MM.1S (cell line): ENCODE measurements around the gene TLE1.

Source experiments
- DNase-seq: peaks from one replicate; pipeline ENCODE4 v3.0.0-alpha.2; 2015
- H2AFZ ChIP-seq: fragments of 300-600 bp; sonication (generic); 2 replicates; pipeline ENCODE4 v1.6.0; 2016; ENCODE audit warnings: antibody characterized with exemption, low read length
- H3F3A ChIP-seq: fragments of 300-600 bp; sonication (generic); 2 replicates; pipeline ENCODE4 v1.6.1; 2016; ENCODE audit warnings: mild to moderate bottlenecking, antibody characterized with exemption, low read length, moderate library complexity, mixed read lengths; ENCODE audit not compliant: insufficient read depth
- H3K27ac ChIP-seq: fragments of 300-600 bp; sonication (generic); 2 replicates; pipeline ENCODE4 v1.5.1; 2016; ENCODE audit warnings: mild to moderate bottlenecking, low read length
- H3K27me3 ChIP-seq: fragments of 300-600 bp; sonication (generic); replicated peaks from 2 replicates; pipeline ENCODE4 v1.6.0; 2016; ENCODE audit warnings: low read length; ENCODE audit not compliant: insufficient read depth
- H3K36me3 ChIP-seq: fragments of 300-600 bp; sonication (generic); replicated peaks from 2 replicates; pipeline ENCODE4 v1.6.1; 2016; ENCODE audit warnings: mild to moderate bottlenecking, low read length, mixed read lengths; ENCODE audit not compliant: insufficient read depth
- H3K4me1 ChIP-seq: fragments of 300-600 bp; sonication (generic); 2 replicates; pipeline ENCODE4 v1.6.1; 2016; ENCODE audit warnings: low read length, mixed read lengths
- H3K4me2 ChIP-seq: fragments of 300-600 bp; sonication (generic); 2 replicates; pipeline ENCODE4 v1.6.0; 2016; ENCODE audit warnings: low read depth, low read length
- H3K4me3 ChIP-seq: fragments of 300-600 bp; sonication (generic); 2 replicates; pipeline ENCODE4 v1.5.1; 2016; ENCODE audit warnings: low read length, mixed read lengths
- H3K79me2 ChIP-seq: fragments of 300-600 bp; sonication (generic); 2 replicates; pipeline ENCODE4 v1.6.1; 2016; ENCODE audit warnings: mixed run types, low read length, mixed read lengths
- H3K9ac ChIP-seq: fragments of 300-600 bp; sonication (generic); 2 replicates; pipeline ENCODE4 v1.6.1; 2016; ENCODE audit warnings: low read length, mixed read lengths
- H3K9me2 ChIP-seq: fragments of 300-600 bp; sonication (generic); replicated peaks from 2 replicates; pipeline ENCODE4 v1.6.1; 2016; ENCODE audit warnings: mild to moderate bottlenecking, low read length, mixed read lengths; ENCODE audit not compliant: insufficient read depth
- H3K9me3 ChIP-seq: fragments of 300-600 bp; sonication (generic); replicated peaks from 2 replicates; pipeline ENCODE4 v1.6.1; 2016; ENCODE audit warnings: mild to moderate bottlenecking, low read length, mixed read lengths; ENCODE audit not compliant: insufficient read depth
- H4K20me1 ChIP-seq: fragments of 300-600 bp; sonication (generic); 2 replicates; pipeline ENCODE4 v1.6.1; 2016; ENCODE audit warnings: mild to moderate bottlenecking, low read length, moderate library complexity, mixed read lengths; ENCODE audit not compliant: insufficient read depth
- EZH2 ChIP-seq: fragments of 300-600 bp; sonication (generic); optimal IDR thresholded peaks from 2 replicates; pipeline ENCODE3; 2017; ENCODE audit warnings: low read depth, mild to moderate bottlenecking, antibody characterized with exemption, low read length, mixed read lengths
- EZH2phosphoT487 ChIP-seq: fragments of 300-600 bp; sonication (generic); IDR thresholded peaks from 2 replicates; pipeline ENCODE4 v1.6.1; 2018; ENCODE audit warnings: antibody characterized with exemption, low read length
- TF ChIP-seq, protein P1 (sequence below): fragments of 300-600 bp; sonication (generic); IDR thresholded peaks from 2 replicates; pipeline ENCODE4 v1.5.1; 2016; ENCODE audit warnings: antibody characterized with exemption, low read length, mixed read lengths

The TLE1 gene

DNA sequence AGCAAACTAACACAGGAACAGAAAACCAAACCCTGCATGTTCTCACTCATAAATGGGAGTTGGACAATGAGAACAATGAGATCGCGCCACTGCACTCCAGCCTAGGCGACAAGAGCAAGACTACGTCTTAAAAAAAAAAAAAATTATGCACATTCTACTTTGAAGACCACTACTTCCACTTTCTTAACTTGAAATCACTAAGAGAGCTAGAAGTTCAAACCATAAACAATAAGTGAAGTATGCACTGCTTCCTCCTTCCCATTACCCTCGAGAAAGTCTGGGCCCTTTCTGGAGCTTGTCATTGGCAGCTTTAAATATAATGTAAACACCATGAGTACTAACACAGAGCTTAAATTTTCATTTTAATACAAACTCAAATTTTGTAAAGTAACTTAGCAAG lies 94.9 kb downstream of the TLE1 start:
- Histone ChIP-seq H3K27me3 (no peaks in the 10 kb centered on the region), H3K4me1 (no peaks in the 10 kb centered on the region), H3K4me3 (no peak overlapping the region), H3F3A (no peaks in the 10 kb centered on the region), H3K9me3 (no peaks in the 10 kb centered on the region), H3K9me2 (no peaks in the 10 kb centered on the region), H3K79me2 (no peaks in the 10 kb centered on the region), H2AFZ (no peak overlapping the region), H3K9ac (no peak overlapping the region), H4K20me1 (no peaks in the 10 kb centered on the region), H3K36me3 (no peaks in the 10 kb centered on the region), H3K4me2 (no peak overlapping the region), H3K27ac (no peak overlapping the region)
- DNase-seq = no peak
- TF ChIP-seq, protein P1, sequence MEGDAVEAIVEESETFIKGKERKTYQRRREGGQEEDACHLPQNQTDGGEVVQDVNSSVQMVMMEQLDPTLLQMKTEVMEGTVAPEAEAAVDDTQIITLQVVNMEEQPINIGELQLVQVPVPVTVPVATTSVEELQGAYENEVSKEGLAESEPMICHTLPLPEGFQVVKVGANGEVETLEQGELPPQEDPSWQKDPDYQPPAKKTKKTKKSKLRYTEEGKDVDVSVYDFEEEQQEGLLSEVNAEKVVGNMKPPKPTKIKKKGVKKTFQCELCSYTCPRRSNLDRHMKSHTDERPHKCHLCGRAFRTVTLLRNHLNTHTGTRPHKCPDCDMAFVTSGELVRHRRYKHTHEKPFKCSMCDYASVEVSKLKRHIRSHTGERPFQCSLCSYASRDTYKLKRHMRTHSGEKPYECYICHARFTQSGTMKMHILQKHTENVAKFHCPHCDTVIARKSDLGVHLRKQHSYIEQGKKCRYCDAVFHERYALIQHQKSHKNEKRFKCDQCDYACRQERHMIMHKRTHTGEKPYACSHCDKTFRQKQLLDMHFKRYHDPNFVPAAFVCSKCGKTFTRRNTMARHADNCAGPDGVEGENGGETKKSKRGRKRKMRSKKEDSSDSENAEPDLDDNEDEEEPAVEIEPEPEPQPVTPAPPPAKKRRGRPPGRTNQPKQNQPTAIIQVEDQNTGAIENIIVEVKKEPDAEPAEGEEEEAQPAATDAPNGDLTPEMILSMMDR = no peak
- TF ChIP-seq EZH2phosphoT487 (no peak), EZH2 (no peak)

DNA sequence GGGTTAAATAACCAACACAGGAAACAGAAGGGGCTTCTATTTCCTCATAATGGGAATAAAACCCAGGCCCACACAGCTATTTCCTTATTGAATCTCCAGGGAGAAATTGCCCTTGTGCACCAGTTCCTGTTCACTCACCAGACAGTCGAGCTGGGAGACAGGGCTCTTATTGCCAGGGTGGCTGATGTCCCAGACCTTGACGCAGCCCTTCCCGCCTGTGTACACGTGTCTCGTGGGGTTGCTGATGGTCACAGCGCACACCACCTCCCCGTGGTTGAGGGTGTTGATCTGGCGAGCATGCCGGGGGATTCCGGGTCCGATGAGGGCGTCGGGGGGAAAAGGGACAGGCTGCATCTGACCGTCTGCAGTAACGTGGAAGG lies 96.5 kb downstream of the TLE1 start:
- no peak overlapping the region for H3K4me2 ChIP-seq
- H3K9me3 ChIP-seq = no peaks in the 10 kb centered on the region
- no peak overlapping the region for H3K27ac ChIP-seq
- H3K27me3 ChIP-seq = no peaks in the 10 kb centered on the region
- no peaks in the 10 kb centered on the region for H3K36me3 ChIP-seq
- H3K9me2 ChIP-seq = no peaks in the 10 kb centered on the region
- H2AFZ ChIP-seq = no peak overlapping the region
- H4K20me1 ChIP-seq = no peaks in the 10 kb centered on the region
- no peaks in the 10 kb centered on the region for H3F3A ChIP-seq
- H3K79me2 ChIP-seq = no peaks in the 10 kb centered on the region
- H3K4me1 ChIP-seq = no peaks in the 10 kb centered on the region
- TF ChIP-seq, protein P1 = no peak
- TF ChIP-seq EZH2phosphoT487 (no peak), EZH2 (no peak)
- DNase-seq = no peak
- H3K9ac ChIP-seq = no peak overlapping the region
- no peak overlapping the region for H3K4me3 ChIP-seq

DNA sequence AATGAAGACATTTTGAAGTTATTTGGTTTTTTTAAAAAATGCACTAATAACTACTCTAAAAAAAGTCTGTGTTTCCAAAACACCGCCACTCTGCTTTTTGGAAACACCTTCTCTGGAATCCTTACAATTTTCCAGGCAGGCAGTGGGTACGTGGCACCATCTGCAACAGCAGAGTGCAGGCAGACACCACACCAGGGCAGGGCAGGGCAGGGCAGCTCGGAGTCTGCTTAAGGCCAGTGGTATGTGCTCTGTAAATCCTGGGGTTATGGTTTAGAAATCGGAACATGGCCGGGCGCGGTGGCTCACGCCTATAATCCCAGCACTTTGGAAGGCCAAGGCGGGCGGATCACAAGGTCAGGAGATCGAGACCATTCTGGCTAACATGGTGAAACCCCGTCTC lies 97.6 kb downstream of the TLE1 start:
- H3K4me2 ChIP-seq = no peak overlapping the region
- no peaks in the 10 kb centered on the region for H3K36me3 ChIP-seq
- H3K79me2 ChIP-seq = no peaks in the 10 kb centered on the region
- H3K9ac ChIP-seq = no peak overlapping the region
- TF ChIP-seq, protein P1 = no peak
- H3K4me1 ChIP-seq = no peaks in the 10 kb centered on the region
- no peak for DNase-seq
- H3K9me2 ChIP-seq = no peaks in the 10 kb centered on the region
- H3K27ac ChIP-seq = no peak overlapping the region
- H3K9me3 ChIP-seq = no peaks in the 10 kb centered on the region
- H2AFZ ChIP-seq = no peak overlapping the region
- H3K27me3 ChIP-seq = no peaks in the 10 kb centered on the region
- H3K4me3 ChIP-seq = no peak overlapping the region
- no peaks in the 10 kb centered on the region for H4K20me1 ChIP-seq
- no peaks in the 10 kb centered on the region for H3F3A ChIP-seq

DNA sequence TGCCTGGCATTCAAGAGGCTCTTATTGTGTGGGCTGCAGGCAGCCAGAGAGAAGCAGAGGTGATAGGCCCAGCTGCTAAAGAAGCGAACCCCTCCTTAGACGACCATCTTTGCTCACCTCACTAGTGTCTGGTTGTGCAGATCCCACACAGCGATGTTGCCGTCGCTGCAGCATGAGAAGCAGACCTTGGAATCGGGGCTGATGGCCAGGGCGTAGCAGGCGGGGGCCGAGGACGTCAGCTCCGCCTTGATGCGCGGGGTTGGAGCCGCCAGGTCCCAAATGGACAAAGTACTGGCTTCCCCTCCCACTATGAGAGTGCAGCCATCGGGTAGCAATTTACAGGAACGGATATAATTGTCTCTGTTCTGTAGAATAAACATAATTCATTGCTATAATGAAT lies 98.7 kb downstream of the TLE1 start:
- Histone ChIP-seq H3K4me3 (no peak overlapping the region), H3K36me3 (no peaks in the 10 kb centered on the region), H3K9ac (no peak overlapping the region), H3K9me3 (no peaks in the 10 kb centered on the region), H3K9me2 (no peaks in the 10 kb centered on the region), H3K4me2 (no peak overlapping the region), H4K20me1 (no peaks in the 10 kb centered on the region), H3K79me2 (no peaks in the 10 kb centered on the region), H3K4me1 (no peaks in the 10 kb centered on the region), H3K27ac (no peak overlapping the region), H3K27me3 (no peaks in the 10 kb centered on the region), H3F3A (no peaks in the 10 kb centered on the region), H2AFZ (no peak overlapping the region)
- no peak for TF ChIP-seq EZH2phosphoT487
- no peak for TF ChIP-seq EZH2
- TF ChIP-seq, protein P1 = no peak
- no peak for DNase-seq
